ENCODE data around the gene IFI27L2.
"Not testable (repeated sequence)": the region's sequence is repeated elsewhere in the genome, so short reads cannot be mapped to it uniquely, and the experiment has no call there.

The IFI27L2 gene

GRCh38 chr14:94161981-94162380 is 32.6 kb upstream of the IFI27L2 start:
- no peaks in the 10 kb centered on the region for H3K36me3 ChIP-seq
- H3K4me3 ChIP-seq (ENCODE audit: low read depth in 1 of 2, low read length in 1 of 2) = no peak overlapping the region
- no peaks in the 10 kb centered on the region for H3K9me3 ChIP-seq
- H3K27ac ChIP-seq = no peak overlapping the region
- no peak for TF ChIP-seq CTCF (IDR thresholded peaks at IDR 0.05)
- peaks cover 0 to 2% of the 10 kb centered on the region in 2 experiments for H3K4me1 ChIP-seq (ENCODE audit: control insufficient read depth in 1 of 2, insufficient read depth in 1 of 2, low read depth in 1 of 2, low read length in 1 of 2)
- H3K27me3 ChIP-seq = peaks cover 26% of the 10 kb centered on the region

GRCh38 chr14:94161058-94161457 is 31.7 kb upstream of the IFI27L2 start:
- Histone ChIP-seq H3K9me3 (no peaks in the 10 kb centered on the region), H3K27me3 (peaks cover 26% of the 10 kb centered on the region), H3K4me1 (ENCODE audit: control insufficient read depth in 1 of 2, insufficient read depth in 1 of 2, low read depth in 1 of 2, low read length in 1 of 2) (peaks cover 0 to 2% of the 10 kb centered on the region in 2 experiments), H3K4me3 (ENCODE audit: low read depth in 1 of 2, low read length in 1 of 2) (no peak overlapping the region), H3K36me3 (no peaks in the 10 kb centered on the region), H3K27ac (no peak overlapping the region)
- no peak for TF ChIP-seq CTCF (IDR thresholded peaks at IDR 0.05)

GRCh38 chr14:94158239-94158883 is 29.0 kb upstream of the IFI27L2 start:
- Histone ChIP-seq H3K27me3 (peaks cover 21% of the 10 kb centered on the region), H3K4me3 (ENCODE audit: low read depth in 1 of 2, low read length in 1 of 2) (no peak overlapping the region), H3K36me3 (no peaks in the 10 kb centered on the region), H3K4me1 (ENCODE audit: control insufficient read depth in 1 of 2, insufficient read depth in 1 of 2, low read depth in 1 of 2, low read length in 1 of 2) (peaks cover 12 to 17% of the 10 kb centered on the region in 2 experiments), H3K27ac (no peak overlapping the region), H3K9me3 (no peaks in the 10 kb centered on the region)
- TF ChIP-seq CTCF (IDR thresholded peaks at IDR 0.05) = no peak

GRCh38 chr14:94157197-94157596 is 27.8 kb upstream of the IFI27L2 start:
- no peaks in the 10 kb centered on the region for H3K36me3 ChIP-seq
- H3K4me1 ChIP-seq (ENCODE audit: control insufficient read depth in 1 of 2, insufficient read depth in 1 of 2, low read depth in 1 of 2, low read length in 1 of 2) = peaks cover 12 to 20% of the 10 kb centered on the region in 2 experiments
- no peak overlapping the region for H3K4me3 ChIP-seq (ENCODE audit: low read depth in 1 of 2, low read length in 1 of 2)
- H3K27ac ChIP-seq = no peak overlapping the region
- no peaks in the 10 kb centered on the region for H3K9me3 ChIP-seq
- H3K27me3 ChIP-seq = peaks cover 21% of the 10 kb centered on the region
- TF ChIP-seq CTCF (IDR thresholded peaks at IDR 0.05) = no peak

- peaks cover 12 to 19% of the 10 kb centered on the region in 2 experiments for H3K4me1 ChIP-seq (ENCODE audit: control insufficient read depth in 1 of 2, insufficient read depth in 1 of 2, low read depth in 1 of 2, low read length in 1 of 2)
- not testable (repeated sequence) for H3K36me3 ChIP-seq; H3K4me3 ChIP-seq (ENCODE audit: low read depth in 1 of 2, low read length in 1 of 2); H3K27ac ChIP-seq; H3K9me3 ChIP-seq
- H3K27me3 ChIP-seq = peaks cover 21% of the 10 kb centered on the region
Observed at GRCh38 chr14:94156143-94156542, 26.7 kb upstream of the IFI27L2 start.

- TF ChIP-seq CTCF (IDR thresholded peaks at IDR 0.05) = no peak
- Histone ChIP-seq H3K4me1 (ENCODE audit: control insufficient read depth in 1 of 2, insufficient read depth in 1 of 2, low read depth in 1 of 2, low read length in 1 of 2) (peaks cover 12 to 19% of the 10 kb centered on the region in 2 experiments), H3K9me3 (no peaks in the 10 kb centered on the region), H3K36me3 (no peaks in the 10 kb centered on the region), H3K27me3 (peaks cover 19% of the 10 kb centered on the region), H3K4me3 (ENCODE audit: low read depth in 1 of 2, low read length in 1 of 2) (peak overlapping the region in 1 of 2 experiments; percentile 11), H3K27ac (peak overlapping the region; percentile 70)
Observed at GRCh38 chr14:94153750-94154342, 24.4 kb upstream of the IFI27L2 start.
